Transverse colon (tissue), 4 donors: ENCODE results near the gene SLC51A.

Experiments
- POLR2AphosphoS5 ChIP-seq, 3 donors: sonication (generic); formaldehyde crosslinking; IDR thresholded peaks; one replicate each; pipeline ENCODE4 v1.6.1; 2016; ENCODE audit warnings: antibody characterized with exemption in 3 of 3
- TF ChIP-seq, protein P1 (sequence below), 5 experiments: fragments of 200-600 bp in 3 of 5; fragments of 450-650 bp in 2 of 5; sonication (generic) in 3 of 5; IDR thresholded peaks; 1 replicate in 2 of 5; 2 replicates in 3 of 5; pipeline ENCODE4 v1.5.1; 2016 to 2017; ENCODE audit warnings: antibody characterized with exemption in 5 of 5, inconsistent platforms in 3 of 5, mild to moderate bottlenecking in 2 of 5, moderate library complexity in 1 of 5

GRCh38 chr3:196232882-196233251 lies 16.5 kb downstream of the SLC51A start:
- TF ChIP-seq, protein P1, sequence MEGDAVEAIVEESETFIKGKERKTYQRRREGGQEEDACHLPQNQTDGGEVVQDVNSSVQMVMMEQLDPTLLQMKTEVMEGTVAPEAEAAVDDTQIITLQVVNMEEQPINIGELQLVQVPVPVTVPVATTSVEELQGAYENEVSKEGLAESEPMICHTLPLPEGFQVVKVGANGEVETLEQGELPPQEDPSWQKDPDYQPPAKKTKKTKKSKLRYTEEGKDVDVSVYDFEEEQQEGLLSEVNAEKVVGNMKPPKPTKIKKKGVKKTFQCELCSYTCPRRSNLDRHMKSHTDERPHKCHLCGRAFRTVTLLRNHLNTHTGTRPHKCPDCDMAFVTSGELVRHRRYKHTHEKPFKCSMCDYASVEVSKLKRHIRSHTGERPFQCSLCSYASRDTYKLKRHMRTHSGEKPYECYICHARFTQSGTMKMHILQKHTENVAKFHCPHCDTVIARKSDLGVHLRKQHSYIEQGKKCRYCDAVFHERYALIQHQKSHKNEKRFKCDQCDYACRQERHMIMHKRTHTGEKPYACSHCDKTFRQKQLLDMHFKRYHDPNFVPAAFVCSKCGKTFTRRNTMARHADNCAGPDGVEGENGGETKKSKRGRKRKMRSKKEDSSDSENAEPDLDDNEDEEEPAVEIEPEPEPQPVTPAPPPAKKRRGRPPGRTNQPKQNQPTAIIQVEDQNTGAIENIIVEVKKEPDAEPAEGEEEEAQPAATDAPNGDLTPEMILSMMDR (IDR thresholded peaks at IDR 0.05), result no peak
- TF ChIP-seq POLR2AphosphoS5 (IDR thresholded peaks at IDR 0.05), result no peak
